Lower leg skin (tissue), 3 donors: ENCODE results near the gene LRG1.

Experiments used
- POLR2A ChIP-seq, 2 donors: fragments of 450-650 bp; IDR thresholded peaks; one replicate each; pipeline ENCODE4 v1.6.1; 2016 to 2017; ENCODE audit warnings: antibody characterized with exemption in 2 of 2, mild to moderate bottlenecking in 1 of 2, moderate library complexity in 1 of 2
- TF ChIP-seq, protein P1 (sequence below), 3 donors: fragments of 450-650 bp; IDR thresholded peaks; one replicate each; pipeline ENCODE4 v1.5.1; 2016; ENCODE audit warnings: antibody characterized with exemption in 3 of 3, mild to moderate bottlenecking in 3 of 3, moderate library complexity in 2 of 3

DNA sequence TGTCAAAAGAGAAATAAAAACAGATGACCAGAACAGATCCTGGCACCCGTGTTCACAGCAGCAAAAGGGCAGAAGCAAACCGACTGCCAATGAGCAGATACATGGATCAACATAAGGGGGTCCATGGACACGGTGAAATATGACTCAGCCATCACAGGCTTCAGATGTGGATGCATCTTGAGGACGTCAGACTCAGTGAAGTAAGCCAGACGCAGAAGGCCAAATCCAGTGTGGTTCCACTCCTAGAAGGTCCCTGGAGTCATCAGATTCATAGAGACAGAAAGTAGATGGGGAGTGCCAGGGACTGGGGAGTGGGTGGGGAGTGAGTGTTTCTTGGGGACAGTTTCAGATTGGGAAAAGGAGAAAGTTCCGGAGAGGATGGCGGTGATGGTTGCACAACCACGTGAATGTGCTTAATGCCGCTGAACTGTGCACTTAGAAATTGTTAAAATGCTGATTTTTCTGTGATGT is 48.5 kb upstream of the LRG1 start:
- no peak for TF ChIP-seq POLR2A (IDR thresholded peaks at IDR 0.05)
- TF ChIP-seq, protein P1, sequence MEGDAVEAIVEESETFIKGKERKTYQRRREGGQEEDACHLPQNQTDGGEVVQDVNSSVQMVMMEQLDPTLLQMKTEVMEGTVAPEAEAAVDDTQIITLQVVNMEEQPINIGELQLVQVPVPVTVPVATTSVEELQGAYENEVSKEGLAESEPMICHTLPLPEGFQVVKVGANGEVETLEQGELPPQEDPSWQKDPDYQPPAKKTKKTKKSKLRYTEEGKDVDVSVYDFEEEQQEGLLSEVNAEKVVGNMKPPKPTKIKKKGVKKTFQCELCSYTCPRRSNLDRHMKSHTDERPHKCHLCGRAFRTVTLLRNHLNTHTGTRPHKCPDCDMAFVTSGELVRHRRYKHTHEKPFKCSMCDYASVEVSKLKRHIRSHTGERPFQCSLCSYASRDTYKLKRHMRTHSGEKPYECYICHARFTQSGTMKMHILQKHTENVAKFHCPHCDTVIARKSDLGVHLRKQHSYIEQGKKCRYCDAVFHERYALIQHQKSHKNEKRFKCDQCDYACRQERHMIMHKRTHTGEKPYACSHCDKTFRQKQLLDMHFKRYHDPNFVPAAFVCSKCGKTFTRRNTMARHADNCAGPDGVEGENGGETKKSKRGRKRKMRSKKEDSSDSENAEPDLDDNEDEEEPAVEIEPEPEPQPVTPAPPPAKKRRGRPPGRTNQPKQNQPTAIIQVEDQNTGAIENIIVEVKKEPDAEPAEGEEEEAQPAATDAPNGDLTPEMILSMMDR (IDR thresholded peaks at IDR 0.05): no peak
